Activated T-helper 2 cell treated with anti-CD3 and anti-CD28 coated beads, Interferon-gamma antibody, Interleukin-2, Interleukin-4, amounts not matched to agents 10 μg/mL and 5 μg/mL and 100 μg/mL, durations not matched to agents 14 hours and 24 hours and 36 hours (primary cell): ENCODE measurements around the gene TXNL4A. TPM values are rescaled to one million over a fixed set of nuclear protein-coding genes. Genes with fewer than 3 reads are reported as not detected.

Experiments
- DNase-seq: peaks from one replicate; pipeline ENCODE4 v3.0.0; 2021; ENCODE audit warnings: low spot score
- H3K27ac Mint-ChIP-seq: one replicate; pipeline ENCODE4 v1.8.0; 2021; ENCODE audit warnings: mixed read lengths
- H3K27me3 Mint-ChIP-seq: one replicate; pipeline ENCODE4 v1.8.0; 2021; ENCODE audit warnings: low read depth, mixed read lengths
- H3K36me3 Mint-ChIP-seq: one replicate; pipeline ENCODE4 v1.8.0; 2021; ENCODE audit warnings: low read depth, mixed read lengths
- H3K4me1 Mint-ChIP-seq: one replicate; pipeline ENCODE4 v1.8.0; 2021; ENCODE audit warnings: low read depth, mixed read lengths
- H3K4me3 Mint-ChIP-seq: one replicate; pipeline ENCODE4 v1.8.0; 2021; ENCODE audit warnings: low read depth, mild to moderate bottlenecking, moderate library complexity, mixed read lengths
- H3K9me3 Mint-ChIP-seq: one replicate; pipeline ENCODE4 v1.8.0; 2021; ENCODE audit warnings: mixed read lengths
- intact Hi-C: fragments of 100-400 bp; cut with micrococcal nuclease; formaldehyde crosslinking; loops from one replicate; pipeline ENCODE4 v1.15.1; 2023
- total RNA-seq: library from RNA; stranded (reverse); gene quantifications from 2 replicates; pipeline ENCODE4 v1.2.3, GENCODE V29; 2022

Gene TXNL4A
- total RNA-seq, 1 donor from 2014 or later, result 194 TPM

GRCh38 chr18:79921984-79922965 is 66.1 kb downstream of the TXNL4A start:
- intact Hi-C loops, result no loop called here
- no peak overlapping the region for H3K27ac Mint-ChIP-seq
- DNase-seq, result no peak
- peaks cover 38% of the 10 kb centered on the region for H3K36me3 Mint-ChIP-seq
- no peak overlapping the region for H3K4me3 Mint-ChIP-seq
- no peaks in the 10 kb centered on the region for H3K9me3 Mint-ChIP-seq
- H3K4me1 Mint-ChIP-seq, result no peaks in the 10 kb centered on the region
- H3K27me3 Mint-ChIP-seq, result no peaks in the 10 kb centered on the region

Other genes with a start within 250 kb of the TXNL4A start
- gene KCNG2, start 190.6 kb downstream of the TXNL4A start, total RNA-seq, result not detected in 2 replicates
- 48.1 and 49.5 TPM in 2 replicates for gene SLC66A2, start 36.9 kb downstream of the TXNL4A start, total RNA-seq
- gene HSBP1L1, start 23.9 kb downstream of the TXNL4A start, total RNA-seq, result 12.0 and 15.5 TPM in 2 replicates
- 48.4 and 49.4 TPM in 2 replicates for gene RBFA, start 45.9 kb upstream of the TXNL4A start, total RNA-seq
- gene ADNP2, start 120.7 kb upstream of the TXNL4A start, total RNA-seq, result 28.1 and 28.9 TPM in 2 replicates